Fibroblast of mammary gland (primary cell): ENCODE results near the gene GNAQ.
A peak's percentile ranks its signal among the peaks of the same experiment; 100 is the strongest.

ENCODE experiments used
- DNase-seq: peaks from one replicate; pipeline ENCODE4 v3.0.0-alpha.2; 2010; ENCODE audit warnings: low read depth
- H3K4me3 ChIP-seq: 2 replicates; pipeline ENCODE4 v1.5.1; 2011; ENCODE audit warnings: low read depth, mild to moderate bottlenecking, low read length, moderate library complexity; ENCODE audit not compliant: control insufficient read depth
- CTCF ChIP-seq: conservative IDR thresholded peaks from 2 replicates; pipeline ENCODE4 v1.5.1; 2011; ENCODE audit warnings: low read depth, low read length, inconsistent platforms; ENCODE audit not compliant: control insufficient read depth, insufficient read depth

GNAQ gene

GRCh38 chr9:78028926-78029325 lies 2.7 kb downstream of the GNAQ start:
- peak overlapping the region; percentile 75 for H3K4me3 ChIP-seq
- no peak for TF ChIP-seq CTCF
- DNase-seq, result no peak

GRCh38 chr9:78026947-78027346 lies 4.7 kb downstream of the GNAQ start:
- DNase-seq, result peak; percentile 53
- no peak for TF ChIP-seq CTCF
- H3K4me3 ChIP-seq, result no peak overlapping the region

GRCh38 chr9:78026416-78026815 lies 5.2 kb downstream of the GNAQ start:
- TF ChIP-seq CTCF, result no peak
- peak; percentile 77 for DNase-seq
- no peak overlapping the region for H3K4me3 ChIP-seq

GRCh38 chr9:78025186-78025585 lies 6.4 kb downstream of the GNAQ start:
- DNase-seq, result no peak
- TF ChIP-seq CTCF, result no peak
- H3K4me3 ChIP-seq, result no peak overlapping the region

- TF ChIP-seq CTCF, result no peak
- no peak overlapping the region for H3K4me3 ChIP-seq
- DNase-seq, result peak; percentile 85
These were observed 8.4 kb downstream of the GNAQ start for GRCh38 chr9:78023003-78023741.

- no peak for TF ChIP-seq CTCF
- H3K4me3 ChIP-seq, result no peak overlapping the region
- no peak for DNase-seq
These were observed 9.9 kb downstream of the GNAQ start for GRCh38 chr9:78021697-78022096.
